Neural progenitor cell (in vitro differentiated cells): ENCODE data around the gene BFSP2. TPM values are rescaled to one million over a fixed set of nuclear protein-coding genes. Genes with fewer than 3 reads are reported as not detected.

Experiments
- DNase-seq: peaks from one replicate; pipeline ENCODE4 v3.0.0-alpha.2; 2016; ENCODE audit warnings: low spot score
- H2AFZ ChIP-seq: fragments of 200-600 bp; sonication (generic); replicated peaks from 2 replicates; pipeline ENCODE4 v1.6.1; 2016; ENCODE audit warnings: antibody characterized with exemption
- H3F3A ChIP-seq: fragments of 200-600 bp; sonication (generic); 2 replicates; pipeline ENCODE4 v1.6.1; 2016; ENCODE audit warnings: antibody characterized with exemption, low read depth
- H3K27ac ChIP-seq: fragments of 200-600 bp; sonication (generic); 2 replicates; pipeline ENCODE4 v1.5.1; 2016; ENCODE audit warnings: mild to moderate bottlenecking
- H3K27me3 ChIP-seq: fragments of 200-600 bp; sonication (generic); 2 replicates; pipeline ENCODE4 v1.6.1; 2016; ENCODE audit warnings: mild to moderate bottlenecking, moderate library complexity
- H3K36me3 ChIP-seq: fragments of 200-600 bp; sonication (generic); 2 replicates; pipeline ENCODE4 v1.5.1; 2016
- H3K4me1 ChIP-seq: fragments of 200-600 bp; sonication (generic); 2 replicates; pipeline ENCODE4 v1.6.1; 2016; ENCODE audit warnings: mixed run types
- H3K4me2 ChIP-seq: fragments of 200-600 bp; sonication (generic); 2 replicates; pipeline ENCODE4 v1.6.1; 2016
- H3K4me3 ChIP-seq: fragments of 200-600 bp; sonication (generic); 2 replicates; pipeline ENCODE4 v1.5.1; 2016
- H3K79me2 ChIP-seq: fragments of 200-600 bp; sonication (generic); 2 replicates; pipeline ENCODE4 v1.6.1; 2016; ENCODE audit warnings: low read depth
- H3K9ac ChIP-seq: fragments of 200-600 bp; sonication (generic); 2 replicates; pipeline ENCODE4 v1.6.1; 2016
- H3K9me3 ChIP-seq: fragments of 200-600 bp; sonication (generic); 2 replicates; pipeline ENCODE4 v1.5.1; 2016; ENCODE audit warnings: low read depth
- H4K20me1 ChIP-seq: fragments of 200-600 bp; sonication (generic); 2 replicates; pipeline ENCODE4 v1.6.1; 2016; ENCODE audit warnings: low read depth
- H3K27ac Mint-ChIP-seq: 3 replicates; pipeline ENCODE4 v1.8.0; 2021; ENCODE audit warnings: mixed read lengths
- H3K27me3 Mint-ChIP-seq: 2 replicates; pipeline ENCODE4 v1.8.0; 2022; ENCODE audit warnings: low read depth, mild to moderate bottlenecking, inconsistent platforms, moderate library complexity, mixed read lengths; ENCODE audit not compliant: insufficient read depth
- H3K36me3 Mint-ChIP-seq: 3 replicates; pipeline ENCODE4 v1.8.0; 2021; ENCODE audit warnings: mixed read lengths
- H3K4me1 Mint-ChIP-seq: 3 replicates; pipeline ENCODE4 v1.8.0; 2021; ENCODE audit warnings: mixed read lengths
- H3K4me3 Mint-ChIP-seq: 3 replicates; pipeline ENCODE4 v1.8.0; 2021; ENCODE audit warnings: mild to moderate bottlenecking, moderate library complexity, mixed read lengths
- H3K9me3 Mint-ChIP-seq: 3 replicates; pipeline ENCODE4 v1.8.0; 2020; ENCODE audit warnings: mixed read lengths
- EZH2 ChIP-seq: fragments of 200-600 bp; sonication (generic); IDR thresholded peaks from 2 replicates; pipeline ENCODE4 v1.6.1; 2017; ENCODE audit warnings: antibody characterized with exemption, mild to moderate bottlenecking, moderate library complexity
- EZH2phosphoT487 ChIP-seq: fragments of 200-600 bp; sonication (generic); IDR thresholded peaks from 2 replicates; pipeline ENCODE4 v1.6.1; 2017; ENCODE audit warnings: antibody characterized with exemption
- total RNA-seq: library from RNA; depleted of rRNA; stranded (reverse); fragments of >200 nt; gene quantifications from 2 replicates; pipeline ENCODE4 v1.2.3, GENCODE V29; 2015; ENCODE audit warnings: low replicate concordance
- TF ChIP-seq, protein P1 (sequence below): fragments of 200-600 bp; sonication (generic); IDR thresholded peaks from 2 replicates; pipeline ENCODE4 v1.5.1; 2017; ENCODE audit warnings: antibody characterized with exemption, mild to moderate bottlenecking

Gene BFSP2
- total RNA-seq, 1 donor from 2014 or later = not detected

DNA sequence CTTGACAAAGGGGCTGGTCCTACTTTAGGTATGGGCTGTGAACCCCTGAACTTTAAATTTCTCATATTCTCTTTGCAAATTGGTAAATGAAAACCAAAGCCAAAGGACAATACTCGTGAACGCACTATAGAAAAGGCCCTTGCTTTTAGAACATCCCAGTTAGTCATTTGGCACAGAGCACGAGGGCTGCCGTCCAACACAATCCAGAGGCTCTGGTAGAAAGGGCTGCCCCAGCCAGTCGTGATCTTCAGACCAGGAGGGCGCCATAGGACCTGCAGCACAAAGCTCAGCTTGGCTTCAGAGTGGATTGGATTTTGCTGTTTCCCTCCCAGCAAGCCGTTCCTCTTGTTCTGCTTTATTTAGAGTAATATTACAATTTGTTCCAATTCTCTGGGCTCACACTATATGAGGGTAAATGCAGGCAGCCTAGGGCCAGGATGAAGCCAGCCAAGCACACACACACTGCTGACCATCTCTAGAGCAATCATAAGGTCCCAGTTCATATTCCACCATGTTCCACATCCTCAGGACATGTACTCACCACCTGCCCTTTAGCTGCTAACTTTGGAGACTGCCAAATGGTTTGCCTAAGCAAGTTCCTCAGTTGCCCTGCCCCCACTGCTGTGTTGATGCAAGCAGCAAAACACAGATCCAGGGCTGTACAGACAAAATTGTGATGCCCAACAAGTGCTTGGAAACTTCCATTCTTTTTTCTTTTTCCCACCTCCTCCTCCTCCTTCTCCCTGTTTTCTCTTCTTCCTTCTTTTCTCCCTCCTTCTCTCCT is 6.0 kb upstream of the BFSP2 start:
- H3K79me2 ChIP-seq = no peaks in the 10 kb centered on the region
- H3K4me1 ChIP-seq = peaks cover 7% of the 10 kb centered on the region
- DNase-seq = no peak
- H3K4me2 ChIP-seq = no peak overlapping the region
- H3K27me3 ChIP-seq = no peaks in the 10 kb centered on the region
- no peaks in the 10 kb centered on the region for H3K36me3 ChIP-seq
- Mint-ChIP-seq H3K4me3 (no peak overlapping the region), H3K27ac (no peak overlapping the region), H3K9me3 (no peaks in the 10 kb centered on the region), H3K36me3 (peaks cover 6% of the 10 kb centered on the region), H3K4me1 (peaks cover 8% of the 10 kb centered on the region), H3K27me3 (peaks cover 4% of the 10 kb centered on the region)
- no peak overlapping the region for H2AFZ ChIP-seq
- no peaks in the 10 kb centered on the region for H3K9me3 ChIP-seq
- H3F3A ChIP-seq = no peaks in the 10 kb centered on the region
- H3K27ac ChIP-seq = no peak overlapping the region
- no peak overlapping the region for H3K9ac ChIP-seq
- H3K4me3 ChIP-seq = no peak overlapping the region
- no peak for TF ChIP-seq EZH2
- no peak for TF ChIP-seq EZH2phosphoT487
- no peaks in the 10 kb centered on the region for H4K20me1 ChIP-seq

DNA sequence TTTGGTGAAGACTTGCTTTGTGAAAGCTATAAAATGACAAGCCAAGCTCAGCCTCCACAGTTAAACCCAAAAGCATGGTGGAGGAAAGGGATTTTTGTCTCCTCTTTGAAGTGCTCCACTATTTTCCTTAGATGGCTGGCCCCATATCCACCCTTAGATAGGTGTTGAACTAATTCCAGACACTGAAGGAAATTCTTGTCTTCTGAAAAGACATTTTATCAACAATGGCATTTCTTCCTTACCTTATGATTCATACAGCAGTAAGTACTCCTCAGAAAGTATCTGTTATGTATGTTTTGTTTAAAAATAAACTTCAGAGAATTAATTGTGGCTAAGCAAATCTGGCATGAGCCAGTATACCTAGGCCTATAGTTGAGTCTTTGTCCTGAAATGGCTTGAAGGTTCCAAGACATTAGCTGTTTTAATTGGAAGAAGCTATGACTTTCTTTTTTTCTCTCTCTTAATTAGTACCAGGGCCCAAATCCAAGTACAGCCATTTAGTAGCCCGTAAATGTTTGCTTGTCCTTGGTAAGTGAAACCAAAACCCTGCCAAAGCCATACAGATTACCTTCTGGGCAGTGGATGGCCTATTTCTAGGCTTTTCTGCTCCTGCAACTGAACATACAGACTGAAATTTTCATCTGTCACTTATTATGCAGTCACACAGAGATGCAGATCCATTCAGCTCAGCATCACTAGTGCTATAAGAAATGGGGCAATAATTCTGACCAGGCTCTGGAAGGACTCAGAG is 5.1 kb upstream of the BFSP2 start:
- Histone ChIP-seq H3K27ac (no peak overlapping the region), H2AFZ (no peak overlapping the region), H3K4me2 (no peak overlapping the region), H3K27me3 (no peaks in the 10 kb centered on the region), H3K4me1 (peaks cover 7% of the 10 kb centered on the region), H3F3A (no peaks in the 10 kb centered on the region), H4K20me1 (no peaks in the 10 kb centered on the region), H3K9ac (no peak overlapping the region), H3K4me3 (no peak overlapping the region), H3K79me2 (no peaks in the 10 kb centered on the region), H3K36me3 (no peaks in the 10 kb centered on the region), H3K9me3 (no peaks in the 10 kb centered on the region)
- no peak overlapping the region for H3K4me3 Mint-ChIP-seq
- H3K27me3 Mint-ChIP-seq = peaks cover 4% of the 10 kb centered on the region
- H3K27ac Mint-ChIP-seq = no peak overlapping the region
- H3K4me1 Mint-ChIP-seq = peaks cover 5% of the 10 kb centered on the region
- DNase-seq = no peak
- TF ChIP-seq EZH2 = no peak
- TF ChIP-seq, protein P1, sequence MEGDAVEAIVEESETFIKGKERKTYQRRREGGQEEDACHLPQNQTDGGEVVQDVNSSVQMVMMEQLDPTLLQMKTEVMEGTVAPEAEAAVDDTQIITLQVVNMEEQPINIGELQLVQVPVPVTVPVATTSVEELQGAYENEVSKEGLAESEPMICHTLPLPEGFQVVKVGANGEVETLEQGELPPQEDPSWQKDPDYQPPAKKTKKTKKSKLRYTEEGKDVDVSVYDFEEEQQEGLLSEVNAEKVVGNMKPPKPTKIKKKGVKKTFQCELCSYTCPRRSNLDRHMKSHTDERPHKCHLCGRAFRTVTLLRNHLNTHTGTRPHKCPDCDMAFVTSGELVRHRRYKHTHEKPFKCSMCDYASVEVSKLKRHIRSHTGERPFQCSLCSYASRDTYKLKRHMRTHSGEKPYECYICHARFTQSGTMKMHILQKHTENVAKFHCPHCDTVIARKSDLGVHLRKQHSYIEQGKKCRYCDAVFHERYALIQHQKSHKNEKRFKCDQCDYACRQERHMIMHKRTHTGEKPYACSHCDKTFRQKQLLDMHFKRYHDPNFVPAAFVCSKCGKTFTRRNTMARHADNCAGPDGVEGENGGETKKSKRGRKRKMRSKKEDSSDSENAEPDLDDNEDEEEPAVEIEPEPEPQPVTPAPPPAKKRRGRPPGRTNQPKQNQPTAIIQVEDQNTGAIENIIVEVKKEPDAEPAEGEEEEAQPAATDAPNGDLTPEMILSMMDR = no peak
- no peak for TF ChIP-seq EZH2phosphoT487
- peaks cover 6% of the 10 kb centered on the region for H3K36me3 Mint-ChIP-seq
- peaks cover 2% of the 10 kb centered on the region for H3K9me3 Mint-ChIP-seq

DNA sequence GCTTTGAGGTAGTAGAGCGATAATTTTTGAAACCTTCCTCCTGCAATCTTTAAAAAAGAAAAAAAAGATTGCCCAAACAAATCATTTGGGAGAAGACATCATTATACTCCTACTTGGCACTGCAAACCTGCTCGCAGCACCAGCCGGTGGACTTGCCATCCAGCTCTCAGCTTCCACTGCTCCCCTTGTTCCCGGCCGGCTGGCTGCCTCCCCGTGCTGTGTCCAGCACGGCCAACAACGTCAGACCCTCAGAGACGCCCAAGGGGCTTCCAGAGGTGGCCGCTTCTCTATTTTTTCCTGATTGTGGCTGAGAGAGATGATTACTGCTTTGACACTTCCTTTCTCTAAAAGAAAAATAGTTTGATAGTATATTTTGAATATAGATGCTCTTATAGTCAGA is 3.0 kb upstream of the BFSP2 start:
- Histone ChIP-seq H3K36me3 (no peaks in the 10 kb centered on the region), H4K20me1 (no peaks in the 10 kb centered on the region), H3K27me3 (no peaks in the 10 kb centered on the region), H2AFZ (no peak overlapping the region), H3K9ac (no peak overlapping the region), H3K9me3 (no peaks in the 10 kb centered on the region), H3K27ac (no peak overlapping the region), H3K4me1 (peaks cover 7% of the 10 kb centered on the region), H3K4me3 (no peak overlapping the region), H3K4me2 (no peak overlapping the region), H3K79me2 (no peaks in the 10 kb centered on the region), H3F3A (peaks cover 4% of the 10 kb centered on the region)
- peaks cover 6% of the 10 kb centered on the region for H3K36me3 Mint-ChIP-seq
- H3K4me1 Mint-ChIP-seq = peaks cover 8% of the 10 kb centered on the region
- no peak for TF ChIP-seq EZH2phosphoT487
- no peak for DNase-seq
- H3K27me3 Mint-ChIP-seq = peaks cover 4% of the 10 kb centered on the region
- no peak overlapping the region for H3K27ac Mint-ChIP-seq
- peaks cover 2% of the 10 kb centered on the region for H3K9me3 Mint-ChIP-seq
- H3K4me3 Mint-ChIP-seq = no peak overlapping the region

DNA sequence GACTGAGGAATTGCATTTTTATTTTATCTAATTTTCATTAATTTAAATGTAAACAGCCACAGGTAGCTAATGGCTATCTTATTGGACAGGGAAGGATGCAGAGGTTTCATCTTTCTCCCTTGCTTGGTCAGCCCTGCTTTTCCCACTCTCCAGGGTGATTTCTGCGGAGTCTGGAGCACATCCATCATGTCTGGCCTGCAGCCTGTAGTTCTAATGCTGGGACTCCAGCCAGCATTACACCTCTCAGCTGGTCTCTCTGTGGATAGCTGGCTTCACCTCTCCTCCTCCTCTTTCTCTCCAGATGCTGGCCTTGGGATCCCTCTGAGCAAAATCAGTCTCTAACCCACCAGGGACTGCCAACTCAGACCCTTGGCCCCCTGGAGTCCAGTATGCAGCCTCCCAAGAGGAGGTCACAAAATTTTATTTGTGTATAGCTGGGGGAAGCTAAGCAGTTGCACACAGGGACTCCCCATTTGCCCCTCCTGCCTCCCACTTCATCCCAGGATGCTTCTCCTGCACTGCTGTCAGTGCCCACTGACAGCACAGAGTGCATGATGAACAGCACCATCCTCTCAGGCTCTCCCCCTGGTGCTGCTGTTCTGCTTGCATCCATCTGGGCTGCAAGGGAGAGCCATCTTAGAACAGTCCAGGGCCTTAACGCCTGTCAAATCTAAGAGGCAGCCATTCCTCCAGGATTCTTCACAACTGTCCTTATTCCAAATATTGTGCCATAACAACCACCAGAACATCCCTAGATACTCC is 1.7 kb downstream of the BFSP2 start:
- TF ChIP-seq EZH2 (no peak), EZH2phosphoT487 (no peak)
- TF ChIP-seq, protein P1 = no peak
- Histone ChIP-seq H3K9ac (no peak overlapping the region), H4K20me1 (no peaks in the 10 kb centered on the region), H3K4me3 (no peak overlapping the region), H3K27me3 (no peaks in the 10 kb centered on the region), H2AFZ (no peak overlapping the region), H3K9me3 (no peaks in the 10 kb centered on the region), H3K79me2 (no peaks in the 10 kb centered on the region), H3K27ac (no peak overlapping the region), H3F3A (peaks cover 36% of the 10 kb centered on the region), H3K4me2 (no peak overlapping the region), H3K4me1 (peaks cover 36% of the 10 kb centered on the region), H3K36me3 (no peaks in the 10 kb centered on the region)
- H3K36me3 Mint-ChIP-seq = peaks cover 1% of the 10 kb centered on the region
- no peak overlapping the region for H3K27ac Mint-ChIP-seq
- DNase-seq = no peak
- peaks cover 35% of the 10 kb centered on the region for H3K4me1 Mint-ChIP-seq
- no peaks in the 10 kb centered on the region for H3K27me3 Mint-ChIP-seq
- H3K9me3 Mint-ChIP-seq = peaks cover 2% of the 10 kb centered on the region
- no peak overlapping the region for H3K4me3 Mint-ChIP-seq
